Mesenchymal stem cell (in vitro differentiated cells and primary cell): ENCODE results near the gene NRROS. TPM values are rescaled to one million over a fixed set of nuclear protein-coding genes. Genes with fewer than 3 reads are reported as not detected.
"Not testable (repeated sequence)": the region's sequence is repeated elsewhere in the genome, so short reads cannot be mapped to it uniquely, and the experiment has no call there.

ENCODE experiments used
- DNase-seq: peaks from one replicate; pipeline ENCODE4 v3.0.0-alpha.2; 2013
- H2AFZ ChIP-seq: one replicate; pipeline ENCODE4 v1.6.1; 2013; ENCODE audit warnings: low read depth, mild to moderate bottlenecking, control low read depth, inconsistent platforms, low read length, moderate library complexity
- H2AK5ac ChIP-seq: 2 replicates; pipeline ENCODE4 v1.6.1; 2013; ENCODE audit warnings: low read length, moderate library complexity, mild to moderate bottlenecking, inconsistent platforms; ENCODE audit not compliant: severe bottlenecking
- H2BK120ac ChIP-seq: one replicate; pipeline ENCODE4 v1.6.1; 2013; ENCODE audit warnings: low read depth, mild to moderate bottlenecking, inconsistent platforms, low read length, moderate library complexity
- H2BK12ac ChIP-seq, 2 experiments: one replicate each; pipeline ENCODE4 v1.6.1; 2013; ENCODE audit warnings: inconsistent platforms in 2 of 2, low read length in 2 of 2, mild to moderate bottlenecking in 2 of 2, moderate library complexity in 2 of 2, control low read depth in 1 of 2
- H2BK15ac ChIP-seq: one replicate; pipeline ENCODE4 v1.6.1; 2013; ENCODE audit warnings: mild to moderate bottlenecking, low read depth, inconsistent platforms; ENCODE audit not compliant: poor library complexity, severe bottlenecking
- H2BK5ac ChIP-seq: 2 replicates; pipeline ENCODE4 v1.6.1; 2013; ENCODE audit warnings: low read depth, mild to moderate bottlenecking, low read length, control low read depth, inconsistent platforms; ENCODE audit not compliant: poor library complexity, severe bottlenecking
- H3K14ac ChIP-seq, 2 experiments: one replicate each; pipeline ENCODE4 v1.6.1; 2013; ENCODE audit warnings: inconsistent platforms in 2 of 2, low read length in 2 of 2, control low read depth in 1 of 2, mild to moderate bottlenecking in 1 of 2, moderate library complexity in 1 of 2
- H3K18ac ChIP-seq, 2 experiments: one replicate each; pipeline ENCODE4 v1.6.1; 2013; ENCODE audit warnings: inconsistent platforms in 2 of 2, low read length in 2 of 2, control low read depth in 1 of 2, low read depth in 1 of 2, mild to moderate bottlenecking in 1 of 2
- H3K23ac ChIP-seq, 2 experiments: one replicate each; pipeline ENCODE4 v1.6.1; 2013; ENCODE audit warnings: inconsistent platforms in 2 of 2, low read length in 2 of 2, mild to moderate bottlenecking in 2 of 2, moderate library complexity in 2 of 2, control low read depth in 1 of 2
- H3K27ac ChIP-seq: 2 replicates; pipeline ENCODE4 v1.5.1; 2013; ENCODE audit warnings: mild to moderate bottlenecking, moderate library complexity, low read length, control low read depth, inconsistent platforms; ENCODE audit not compliant: poor library complexity, severe bottlenecking
- H3K27me3 ChIP-seq, 2 experiments: 2 replicates each; pipeline versions ENCODE4 v1.6.1 to v1.7.0; 2013; ENCODE audit warnings: low read length in 2 of 2, mild to moderate bottlenecking in 2 of 2, moderate library complexity in 2 of 2, control low read depth in 1 of 2, inconsistent platforms in 1 of 2; ENCODE audit not compliant: control insufficient read depth in 1 of 2, insufficient read depth in 1 of 2
- H3K36me3 ChIP-seq, 2 experiments: 2 replicates each; pipeline versions ENCODE4 v1.6.1 to v1.7.0; 2013; ENCODE audit warnings: low read length in 2 of 2, control low read depth in 1 of 2, inconsistent platforms in 1 of 2, low read depth in 1 of 2, mild to moderate bottlenecking in 1 of 2; ENCODE audit not compliant: insufficient read depth in 2 of 2, control insufficient read depth in 1 of 2
- H3K4ac ChIP-seq, 2 experiments: one replicate each; pipeline ENCODE4 v1.6.1; 2013; ENCODE audit warnings: inconsistent platforms in 2 of 2, low read length in 2 of 2, mild to moderate bottlenecking in 2 of 2, moderate library complexity in 2 of 2, control low read depth in 1 of 2, low read depth in 1 of 2
- H3K4me1 ChIP-seq: 2 replicates; pipeline ENCODE4 v1.6.1; 2013; ENCODE audit warnings: low read depth, low read length, control low read depth; ENCODE audit not compliant: control insufficient read depth, insufficient read depth
- H3K4me2 ChIP-seq: 2 replicates; pipeline ENCODE4 v1.6.1; 2013; ENCODE audit warnings: low read length, mild to moderate bottlenecking, inconsistent platforms; ENCODE audit not compliant: poor library complexity, severe bottlenecking
- H3K4me3 ChIP-seq, 2 experiments: 2 replicates each; pipeline versions ENCODE4 v1.5.1 to v1.7.0; 2013; ENCODE audit warnings: low read length in 2 of 2, mild to moderate bottlenecking in 2 of 2, control low read depth in 1 of 2, low read depth in 1 of 2; ENCODE audit not compliant: insufficient read depth in 1 of 2
- H3K79me1 ChIP-seq: replicated peaks from 2 replicates; pipeline ENCODE4 v1.6.1; 2013; ENCODE audit warnings: mild to moderate bottlenecking, control low read depth, low read length, inconsistent platforms; ENCODE audit not compliant: poor library complexity, severe bottlenecking
- H3K9ac ChIP-seq: 2 replicates; pipeline ENCODE4 v1.7.0; 2013; ENCODE audit warnings: mild to moderate bottlenecking, low read length, moderate library complexity
- H3K9me3 ChIP-seq: 2 replicates; pipeline ENCODE4 v1.7.0; 2013; ENCODE audit warnings: mild to moderate bottlenecking, low read length; ENCODE audit not compliant: control insufficient read depth
- H4K8ac ChIP-seq: one replicate; pipeline ENCODE4 v1.6.1; 2013; ENCODE audit warnings: inconsistent platforms, mild to moderate bottlenecking, low read length, moderate library complexity
- H4K91ac ChIP-seq: one replicate; pipeline ENCODE4 v1.6.1; 2013; ENCODE audit warnings: mild to moderate bottlenecking, low read length, inconsistent platforms
- WGBS: methylation state at CpG from one replicate; pipeline ENCODE4 v1.1.7; 2013; ENCODE audit warnings: mixed read lengths; 5-methylcytosine and 5-hydroxymethylcytosine counted together
- polyA plus RNA-seq, 2 experiments: library from polyadenylated mRNA; stranded (reverse); fragments of 200-250 nt; gene quantifications; one replicate each; pipeline ENCODE4 v1.2.3, GENCODE V29; 2013

The NRROS gene
- 0.35 TPM for polyA plus RNA-seq (2013, experiment 1 of 2)
- polyA plus RNA-seq (2013, experiment 2 of 2): 0.37 TPM

- peak within 1 kb of the TSS; percentile 84 for H3K9ac ChIP-seq
- H3K4me1 ChIP-seq: peaks cover 4% of the 10 kb centered on the region
- H3K9me3 ChIP-seq: no peaks in the 10 kb centered on the region
- H3K27ac ChIP-seq: no peak within 1 kb of the TSS
- peak within 1 kb of the TSS in 1 of 2 experiments; percentile 8 for H2BK12ac ChIP-seq
- H2BK5ac ChIP-seq: no peak within 1 kb of the TSS
- peaks cover 0 to 26% of the 10 kb centered on the region in 2 experiments for H3K27me3 ChIP-seq
- 34% methylated on average over 65 of the region's 65 CpGs for WGBS
- no peaks in the 10 kb centered on the region for H3K36me3 ChIP-seq
- H3K4me2 ChIP-seq: peak within 1 kb of the TSS; percentile 59
- peak within 1 kb of the TSS in 1 of 2 experiments; percentile 1 for H3K14ac ChIP-seq
- H3K4ac ChIP-seq: peak within 1 kb of the TSS; percentile 11 to 37
- peak; percentile 30 for DNase-seq
- peak within 1 kb of the TSS; percentile 33 to 79 for H3K4me3 ChIP-seq
- peak within 1 kb of the TSS; percentile 41 to 52 for H3K18ac ChIP-seq
- H3K79me1 ChIP-seq: no peaks in the 10 kb centered on the region
- no peak within 1 kb of the TSS for H3K23ac ChIP-seq
- peak within 1 kb of the TSS; percentile 65 for H2BK15ac ChIP-seq
- H2AK5ac ChIP-seq: no peak within 1 kb of the TSS
- peak within 1 kb of the TSS; percentile 56 for H4K91ac ChIP-seq
- H2BK120ac ChIP-seq: peak within 1 kb of the TSS; percentile 22
- H4K8ac ChIP-seq: peak within 1 kb of the TSS; percentile 79
- H2AFZ ChIP-seq: peak within 1 kb of the TSS; percentile 24
Measured at GRCh38 chr3:196639483-196640296, at the start of gene NRROS. TSS of gene NRROS (plus strand) at chr3:196639694. CDS start at chr3:196654540, 14,846 bp downstream.

GRCh38 chr3:196590279-196590678, 49.2 kb upstream of the NRROS start:
- Histone ChIP-seq H3K23ac (no peak overlapping the region), H2AK5ac (no peak overlapping the region), H3K9ac (no peak overlapping the region), H3K4ac (no peak overlapping the region), H3K9me3 (no peaks in the 10 kb centered on the region), H3K79me1 (peaks cover 1% of the 10 kb centered on the region), H2BK5ac (no peak overlapping the region), H2BK12ac (no peak overlapping the region), H4K91ac (no peak overlapping the region), H3K27me3 (peaks cover 3 to 7% of the 10 kb centered on the region in 2 experiments), H3K4me3 (no peak overlapping the region), H2AFZ (no peak overlapping the region), H3K4me1 (no peaks in the 10 kb centered on the region), H3K18ac (no peak overlapping the region), H2BK120ac (no peak overlapping the region), H3K4me2 (no peak overlapping the region), H3K14ac (no peak overlapping the region), H2BK15ac (no peak overlapping the region), H3K27ac (no peak overlapping the region), H3K36me3 (peaks cover 0 to 18% of the 10 kb centered on the region in 2 experiments), H4K8ac (no peak overlapping the region)
- no peak for DNase-seq
- 95% methylated on average over 5 of the region's 5 CpGs for WGBS

- H3K14ac ChIP-seq: no peak overlapping the region
- 67% methylated on average over 4 of the region's 5 CpGs for WGBS
Measured at GRCh38 chr3:196596355-196596754, 43.1 kb upstream of the NRROS start.

GRCh38 chr3:196597971-196598733, 41.3 kb upstream of the NRROS start:
- 76% methylated on average over 24 of the region's 25 CpGs for WGBS
- not testable (repeated sequence) for H3K4me2 ChIP-seq, H3K27ac ChIP-seq, H2BK120ac ChIP-seq, H3K9me3 ChIP-seq, H3K36me3 ChIP-seq, H2BK15ac ChIP-seq, H3K18ac ChIP-seq, H2AK5ac ChIP-seq, DNase-seq, H3K23ac ChIP-seq, H3K79me1 ChIP-seq, H2BK12ac ChIP-seq, H4K91ac ChIP-seq, H3K4me1 ChIP-seq, H3K9ac ChIP-seq, H3K14ac ChIP-seq, H2BK5ac ChIP-seq, H3K4ac ChIP-seq, H4K8ac ChIP-seq
- Histone ChIP-seq H3K27me3 (peaks cover 12 to 35% of the 10 kb centered on the region in 2 experiments), H2AFZ (peak overlapping the region; percentile 27), H3K4me3 (peak overlapping the region in 1 of 2 experiments; percentile 70)

More at GRCh38 chr3:196596355-196596754, 43.1 kb upstream of the NRROS start:
- Histone ChIP-seq H3K36me3 (no peaks in the 10 kb centered on the region), H4K8ac (no peak overlapping the region), H3K4ac (no peak overlapping the region), H2BK15ac (no peak overlapping the region), H3K4me2 (no peak overlapping the region), H3K4me1 (no peaks in the 10 kb centered on the region), H3K18ac (peak overlapping the region in 1 of 2 experiments; percentile 11), H3K23ac (peak overlapping the region in 1 of 2 experiments; percentile 60), H3K27ac (no peak overlapping the region), H2BK12ac (no peak overlapping the region), H3K79me1 (no peaks in the 10 kb centered on the region), H3K9me3 (no peaks in the 10 kb centered on the region), H3K4me3 (no peak overlapping the region), H2BK5ac (no peak overlapping the region), H2AFZ (no peak overlapping the region), H3K9ac (no peak overlapping the region), H3K27me3 (peaks cover 12 to 35% of the 10 kb centered on the region in 2 experiments), H4K91ac (no peak overlapping the region), H2BK120ac (no peak overlapping the region), H2AK5ac (no peak overlapping the region)
- no peak for DNase-seq
